CD14-positive monocyte (primary cell): ENCODE measurements around the gene ABHD12. TPM values are rescaled to one million over a fixed set of nuclear protein-coding genes. Genes with fewer than 3 reads are reported as not detected.

Experiments
- DNase-seq, 3 donors: peaks; one replicate each; pipeline ENCODE4 v3.0.0-alpha.2; 2011 to 2022
- H2AFZ ChIP-seq: 2 replicates; pipeline ENCODE4 v1.6.0; 2012; ENCODE audit warnings: mild to moderate bottlenecking, low read depth, low read length, inconsistent platforms; ENCODE audit not compliant: insufficient read depth, poor library complexity, severe bottlenecking
- H3K27ac ChIP-seq, 2 donors: 1 replicate in 1 of 2; 2 replicates in 1 of 2; pipeline ENCODE4 v1.5.1; 2012 to 2013; ENCODE audit warnings: low read length in 2 of 2, control low read depth in 1 of 2, inconsistent platforms in 1 of 2, low read depth in 1 of 2, mild to moderate bottlenecking in 1 of 2
- H3K27me3 ChIP-seq, 2 donors: one replicate each; pipeline versions ENCODE4 v1.6.0 to v1.6.1; 2011 to 2013; ENCODE audit warnings: low read length in 2 of 2; ENCODE audit not compliant: control insufficient read depth in 2 of 2, insufficient read depth in 2 of 2
- H3K36me3 ChIP-seq, 2 donors: replicated peaks in 1 of 2; 1 replicate in 1 of 2; 2 replicates in 1 of 2; pipeline versions ENCODE4 v1.5.1 to v1.6.1; 2012 to 2013; ENCODE audit warnings: low read length in 2 of 2, control low read depth in 1 of 2, inconsistent platforms in 1 of 2, mild to moderate bottlenecking in 1 of 2; ENCODE audit not compliant: insufficient read depth in 2 of 2, control insufficient read depth in 1 of 2
- H3K4me1 ChIP-seq, 2 donors: 1 replicate in 1 of 2; 2 replicates in 1 of 2; pipeline versions ENCODE4 v1.5.1 to v1.6.1; 2012 to 2013; ENCODE audit warnings: low read length in 2 of 2, control low read depth in 1 of 2, inconsistent platforms in 1 of 2, mild to moderate bottlenecking in 1 of 2, moderate library complexity in 1 of 2; ENCODE audit not compliant: insufficient read depth in 2 of 2, control insufficient read depth in 1 of 2
- H3K4me2 ChIP-seq: replicated peaks from 2 replicates; pipeline ENCODE3; 2012; ENCODE audit warnings: low read length, moderate library complexity, mild to moderate bottlenecking; ENCODE audit not compliant: poor library complexity, severe bottlenecking; ENCODE audit errors: extremely low read depth
- H3K4me3 ChIP-seq, 3 experiments: fragments of 200-600 bp in 1 of 3; sonication (generic) in 1 of 3; replicated peaks in 1 of 3; 1 replicate in 2 of 3; 2 replicates in 1 of 3; pipeline ENCODE4 v1.5.1; 2011 to 2013; ENCODE audit warnings: low read length in 3 of 3, mild to moderate bottlenecking in 3 of 3, control low read depth in 2 of 3, low read depth in 2 of 3, inconsistent platforms in 1 of 3, moderate library complexity in 1 of 3
- H3K79me2 ChIP-seq: 2 replicates; pipeline ENCODE4 v1.6.0; 2012; ENCODE audit warnings: mild to moderate bottlenecking, control low read depth, inconsistent platforms, low read length, moderate library complexity; ENCODE audit not compliant: insufficient read depth
- H3K9ac ChIP-seq: 2 replicates; pipeline ENCODE4 v1.6.0; 2017; ENCODE audit warnings: low read length, mild to moderate bottlenecking; ENCODE audit not compliant: insufficient read depth, poor library complexity, severe bottlenecking
- H3K9me3 ChIP-seq, 2 donors: replicated peaks in 1 of 2; 1 replicate in 1 of 2; 2 replicates in 1 of 2; pipeline versions ENCODE4 v1.5.1 to v1.6.1; 2012 to 2013; ENCODE audit warnings: low read length in 2 of 2, control low read depth in 1 of 2; ENCODE audit not compliant: control insufficient read depth in 1 of 2, insufficient read depth in 1 of 2
- H4K20me1 ChIP-seq: 2 replicates; pipeline ENCODE4 v1.6.0; 2012; ENCODE audit warnings: mild to moderate bottlenecking, low read length, control low read depth, moderate library complexity; ENCODE audit not compliant: insufficient read depth
- H3K27ac Mint-ChIP-seq, 7 donors: one replicate each; pipeline ENCODE4 v1.8.0; 2020; ENCODE audit warnings: mild to moderate bottlenecking in 7 of 7, mixed read lengths in 7 of 7, moderate library complexity in 6 of 7, inconsistent platforms in 2 of 7
- H3K27me3 Mint-ChIP-seq, 3 donors: one replicate each; pipeline ENCODE4 v1.8.0; 2021 to 2022; ENCODE audit warnings: low read depth in 3 of 3, mild to moderate bottlenecking in 3 of 3, mixed read lengths in 3 of 3, moderate library complexity in 3 of 3, inconsistent platforms in 1 of 3
- H3K36me3 Mint-ChIP-seq, 2 donors: one replicate each; pipeline ENCODE4 v1.8.0; 2020; ENCODE audit warnings: mixed read lengths in 2 of 2, inconsistent platforms in 1 of 2, mild to moderate bottlenecking in 1 of 2
- H3K4me1 Mint-ChIP-seq: one replicate; pipeline ENCODE4 v1.8.0; 2020; ENCODE audit warnings: mild to moderate bottlenecking, mixed read lengths
- H3K4me3 Mint-ChIP-seq, 2 donors: one replicate each; pipeline ENCODE4 v1.8.0; 2020; ENCODE audit warnings: mild to moderate bottlenecking in 2 of 2, mixed read lengths in 2 of 2, moderate library complexity in 1 of 2
- H3K9me3 Mint-ChIP-seq, 7 donors: one replicate each; pipeline ENCODE4 v1.8.0; 2020 to 2022; ENCODE audit warnings: mixed read lengths in 7 of 7, mild to moderate bottlenecking in 6 of 7, moderate library complexity in 6 of 7, inconsistent platforms in 2 of 7
- CTCF ChIP-seq: fragments of 200-600 bp; IDR thresholded peaks from one replicate; pipeline ENCODE4 v1.8.0; 2022; ENCODE audit warnings: antibody characterized with exemption, mild to moderate bottlenecking
- WGBS: methylation state at CpG from one replicate; pipeline ENCODE4 v1.1.5; 2013; ENCODE audit warnings: missing lambda C conversion rate; ENCODE audit not compliant: insufficient coverage; 5-methylcytosine and 5-hydroxymethylcytosine counted together
- intact Hi-C, 2 donors: fragments of 100-400 bp; cut with micrococcal nuclease; formaldehyde crosslinking; loops; one replicate each; pipeline versions ENCODE4 v1.15.0 to v1.15.1; 2023
- polyA plus RNA-seq, 3 donors: library from polyadenylated mRNA; depleted of rRNA in 1 of 3; unstranded in 2 of 3; stranded (reverse) in 1 of 3; fragments of 300-500 nt in 2 of 3; fragments of >200 nt in 1 of 3; fragmentation: Illumina TruSeq in 2 of 3; gene quantifications; 1 replicate in 2 of 3; 2 replicates in 1 of 3; pipeline ENCODE4 v1.2.3, GENCODE V29; 2012 to 2021

The ABHD12 gene
- polyA plus RNA-seq, 3 donors = 20.3 to 34.5 (median 32.1) TPM

DNA sequence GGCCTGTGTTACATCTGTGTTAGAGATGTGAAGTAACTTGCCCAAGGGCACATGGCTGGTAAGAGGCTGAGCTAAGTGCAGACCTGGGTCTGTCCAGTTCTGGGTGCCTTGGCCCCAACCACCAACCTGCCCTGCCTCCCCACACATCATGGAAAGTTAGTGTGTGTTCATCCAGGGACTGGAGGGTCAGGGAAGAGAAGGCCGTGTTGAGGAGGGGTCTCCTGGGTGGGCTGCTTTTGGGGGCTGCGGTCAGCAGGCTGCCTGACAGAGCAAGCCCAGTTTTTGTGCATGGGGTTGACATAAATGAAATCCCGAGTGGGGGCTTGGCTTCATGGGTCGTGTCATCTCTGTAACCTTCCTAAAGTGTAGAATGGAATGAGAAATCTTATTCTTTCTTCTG, 131.8 kb downstream of the ABHD12 start:
- WGBS = 100% methylated on average over 2 of the region's 4 CpGs
- H3K27ac ChIP-seq = no peak overlapping the region
- H4K20me1 ChIP-seq = peaks cover 55% of the 10 kb centered on the region
- no peaks in the 10 kb centered on the region for H3K4me1 ChIP-seq
- H3K9me3 ChIP-seq = no peaks in the 10 kb centered on the region
- H2AFZ ChIP-seq = no peak overlapping the region
- Mint-ChIP-seq H3K9me3 (peaks cover 2 to 14% (median 6%) of the 10 kb centered on the region in 7 donors), H3K36me3 (peaks cover 37 to 58% of the 10 kb centered on the region in 2 donors), H3K27me3 (no peaks in the 10 kb centered on the region), H3K4me3 (no peak overlapping the region), H3K4me1 (peaks cover 5% of the 10 kb centered on the region), H3K27ac (peak overlapping the region in 2 of 7 donors; percentile 27 to 43)
- peaks cover 47% of the 10 kb centered on the region for H3K79me2 ChIP-seq
- H3K27me3 ChIP-seq = no peaks in the 10 kb centered on the region
- no peak overlapping the region for H3K4me3 ChIP-seq
- TF ChIP-seq CTCF = no peak
- peaks cover 26 to 44% of the 10 kb centered on the region in 2 donors for H3K36me3 ChIP-seq
- intact Hi-C loops = no loop called here
- H3K4me2 ChIP-seq = no peak overlapping the region
- H3K9ac ChIP-seq = no peak overlapping the region
- DNase-seq = no peak

GRCh38 chr20:25258476-25258805, 132.2 kb downstream of the ABHD12 start:
- Histone ChIP-seq H3K4me1 (no peaks in the 10 kb centered on the region), H4K20me1 (peaks cover 57% of the 10 kb centered on the region), H3K27ac (no peak overlapping the region), H3K79me2 (peaks cover 50% of the 10 kb centered on the region), H3K4me2 (no peak overlapping the region), H3K4me3 (no peak overlapping the region), H3K27me3 (no peaks in the 10 kb centered on the region), H2AFZ (no peak overlapping the region), H3K9me3 (no peaks in the 10 kb centered on the region), H3K9ac (no peak overlapping the region), H3K36me3 (peaks cover 26 to 44% of the 10 kb centered on the region in 2 donors)
- H3K27ac Mint-ChIP-seq = peak overlapping the region in 1 of 7 donors; percentile 27
- intact Hi-C loops = no loop called here
- no peak for TF ChIP-seq CTCF
- H3K4me3 Mint-ChIP-seq = no peak overlapping the region
- H3K9me3 Mint-ChIP-seq = peaks cover 2 to 14% (median 6%) of the 10 kb centered on the region in 7 donors
- DNase-seq = no peak
- H3K36me3 Mint-ChIP-seq = peaks cover 40 to 61% of the 10 kb centered on the region in 2 donors
- H3K4me1 Mint-ChIP-seq = peaks cover 8% of the 10 kb centered on the region
- no peaks in the 10 kb centered on the region for H3K27me3 Mint-ChIP-seq
- 97% methylated on average over 8 of the region's 8 CpGs for WGBS
